HG02973 (cell line): ENCODE results near the gene CTRB2.

ENCODE experiments used
- ATAC-seq: cut with Tn5 transposase; IDR thresholded peaks from one replicate; pipeline ENCODE4 v1.9.1; 2021; ENCODE audit warnings: moderate library complexity; ENCODE audit not compliant: unreplicated experiment

The CTRB2 gene

DNA sequence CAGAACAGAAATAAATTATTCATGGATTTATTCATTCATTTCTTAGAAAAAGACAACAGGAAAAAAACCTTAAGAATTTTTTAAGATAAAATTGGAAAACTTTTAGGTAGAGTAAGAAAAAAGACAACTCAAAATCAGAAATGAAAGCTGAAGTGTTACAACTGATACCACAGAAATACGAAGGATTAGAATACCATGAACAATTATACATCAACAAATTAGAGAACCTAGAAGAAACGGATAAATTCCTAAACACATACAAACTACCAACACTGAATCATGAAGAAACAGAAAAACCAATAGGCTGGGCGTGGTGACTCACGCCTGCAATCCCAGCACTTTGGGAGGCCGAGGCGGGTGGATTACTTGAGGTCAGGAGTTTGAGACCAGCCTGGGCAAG is 27.8 kb downstream of the CTRB2 start:
- no peak for ATAC-seq

GRCh38 chr16:75176926-75177325 is 30.0 kb downstream of the CTRB2 start:
- no peak for ATAC-seq

- no peak for ATAC-seq
Measured at GRCh38 chr16:75175074-75175473, 31.9 kb downstream of the CTRB2 start.

DNA sequence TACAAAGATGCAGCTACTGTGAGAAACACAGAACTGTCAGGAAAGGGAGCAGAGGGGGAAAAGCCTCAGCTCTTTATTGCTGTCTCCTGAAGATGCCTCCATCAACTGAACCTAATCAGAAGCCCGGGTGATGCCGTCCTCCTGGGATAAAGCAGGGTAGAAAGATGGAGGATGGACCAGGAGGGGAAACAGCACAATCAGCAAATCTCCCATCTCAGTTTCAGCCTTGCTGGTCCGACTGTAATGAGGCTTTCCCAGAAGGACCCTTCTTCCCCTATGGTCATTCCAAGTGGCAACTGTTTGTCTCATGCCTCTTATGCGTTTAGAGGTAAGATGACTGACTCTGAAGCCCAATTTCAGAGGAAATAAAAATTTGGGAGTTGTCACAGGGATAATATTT is 34.4 kb downstream of the CTRB2 start:
- ATAC-seq: no peak

- no peak for ATAC-seq
Measured at GRCh38 chr16:75169899-75170405, 37.0 kb downstream of the CTRB2 start.

GRCh38 chr16:75160386-75160785 is 46.6 kb downstream of the CTRB2 start:
- no peak for ATAC-seq
